Measurements from ENCODE around the gene HRH3.

Gene HRH3

DNA sequence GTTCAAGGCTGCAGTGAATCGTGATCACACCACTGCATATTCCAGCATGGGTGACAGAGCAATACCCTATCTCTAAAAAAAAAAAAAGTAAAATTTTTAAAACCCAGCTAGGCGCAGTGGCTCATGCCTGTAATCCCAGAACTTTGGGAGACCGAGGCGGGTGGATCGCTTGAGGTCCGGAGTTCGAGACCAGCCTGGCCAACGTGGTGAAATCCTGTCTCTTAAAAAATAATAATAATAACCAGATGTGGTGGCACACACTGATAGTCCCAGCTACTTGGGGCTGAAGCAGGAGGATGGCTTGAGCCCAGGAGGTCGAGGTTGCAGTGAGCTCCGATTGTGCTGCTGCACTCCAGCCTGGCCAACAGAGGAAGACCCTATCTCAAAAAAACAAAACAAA is 23.8 kb downstream of the HRH3 start:
- no peaks in the 10 kb centered on the region for H3K9me3 ChIP-seq (ENCODE audit: low read length)

GRCh38 chr20:62195736-62196135 is 24.3 kb downstream of the HRH3 start:
- no peak for TF ChIP-seq CTCF (IDR thresholded peaks at IDR 0.05; ENCODE audit: low read length)
- no peak for TF ChIP-seq EZH2 (IDR thresholded peaks at IDR 0.05; ENCODE audit: borderline replicate concordance, low read length)
- Histone ChIP-seq H3K9me2 (ENCODE audit: low read depth, low read length) (no peaks in the 10 kb centered on the region), H3K27ac (ENCODE audit: low read depth, low read length, poor library complexity, severe bottlenecking) (no peak overlapping the region), H3K27me3 (ENCODE audit: insufficient read depth, low read length) (no peaks in the 10 kb centered on the region), H3K79me2 (ENCODE audit: insufficient read depth, low read length) (no peaks in the 10 kb centered on the region), H3K9ac (ENCODE audit: low read length) (no peak overlapping the region), H3K4me2 (ENCODE audit: low read length) (no peak overlapping the region), H3K9me3 (ENCODE audit: low read length) (no peaks in the 10 kb centered on the region), H3K4me1 (ENCODE audit: insufficient read depth, low read length, severe bottlenecking) (peaks cover 43% of the 10 kb centered on the region), H2AFZ (ENCODE audit: low read length) (no peak overlapping the region), H4K20me1 (ENCODE audit: insufficient read depth, low read length) (no peaks in the 10 kb centered on the region), H3K4me3 (ENCODE audit: low read depth, low read length, poor library complexity, severe bottlenecking) (no peak overlapping the region), H3K36me3 (ENCODE audit: insufficient read depth, low read length) (peaks cover 45% of the 10 kb centered on the region), H3F3A (ENCODE audit: insufficient read depth, low read length) (no peaks in the 10 kb centered on the region)

More for the DNA sequence above, 23.8 kb downstream of the HRH3 start:
- H3K79me2 ChIP-seq (ENCODE audit: insufficient read depth, low read length): no peaks in the 10 kb centered on the region
- peaks cover 50% of the 10 kb centered on the region for H3K36me3 ChIP-seq (ENCODE audit: insufficient read depth, low read length)
- no peak overlapping the region for H3K4me3 ChIP-seq (ENCODE audit: low read depth, low read length, poor library complexity, severe bottlenecking)
- H4K20me1 ChIP-seq (ENCODE audit: insufficient read depth, low read length): no peaks in the 10 kb centered on the region
- H3K4me1 ChIP-seq (ENCODE audit: insufficient read depth, low read length, severe bottlenecking): peaks cover 47% of the 10 kb centered on the region
- H3K27ac ChIP-seq (ENCODE audit: low read depth, low read length, poor library complexity, severe bottlenecking): no peak overlapping the region
- no peaks in the 10 kb centered on the region for H3K9me2 ChIP-seq (ENCODE audit: low read depth, low read length)
- no peak for TF ChIP-seq EZH2 (IDR thresholded peaks at IDR 0.05; ENCODE audit: borderline replicate concordance, low read length)
- TF ChIP-seq CTCF (IDR thresholded peaks at IDR 0.05; ENCODE audit: low read length): no peak
- H3F3A ChIP-seq (ENCODE audit: insufficient read depth, low read length): no peaks in the 10 kb centered on the region
- no peaks in the 10 kb centered on the region for H3K27me3 ChIP-seq (ENCODE audit: insufficient read depth, low read length)
- no peak overlapping the region for H3K9ac ChIP-seq (ENCODE audit: low read length)
- H2AFZ ChIP-seq (ENCODE audit: low read length): no peak overlapping the region
- H3K4me2 ChIP-seq (ENCODE audit: low read length): no peak overlapping the region

- peaks cover 38% of the 10 kb centered on the region for H3K36me3 ChIP-seq (ENCODE audit: insufficient read depth, low read length)
- no peaks in the 10 kb centered on the region for H3K9me2 ChIP-seq (ENCODE audit: low read depth, low read length)
- H3K79me2 ChIP-seq (ENCODE audit: insufficient read depth, low read length): no peaks in the 10 kb centered on the region
- H3F3A ChIP-seq (ENCODE audit: insufficient read depth, low read length): no peaks in the 10 kb centered on the region
- H2AFZ ChIP-seq (ENCODE audit: low read length): no peak overlapping the region
- H3K9ac ChIP-seq (ENCODE audit: low read length): no peak overlapping the region; the same call in 1 of the 2 replicates
- H3K27ac ChIP-seq (ENCODE audit: low read depth, low read length, poor library complexity, severe bottlenecking): peak overlapping the region; percentile 54
- H3K9me3 ChIP-seq (ENCODE audit: low read length): no peaks in the 10 kb centered on the region
- no peaks in the 10 kb centered on the region for H3K27me3 ChIP-seq (ENCODE audit: insufficient read depth, low read length)
- H4K20me1 ChIP-seq (ENCODE audit: insufficient read depth, low read length): no peaks in the 10 kb centered on the region
- H3K4me1 ChIP-seq (ENCODE audit: insufficient read depth, low read length, severe bottlenecking): peaks cover 40% of the 10 kb centered on the region
- no peak overlapping the region for H3K4me3 ChIP-seq (ENCODE audit: low read depth, low read length, poor library complexity, severe bottlenecking)
- H3K4me2 ChIP-seq (ENCODE audit: low read length): peak overlapping the region; percentile 37; the same call in 1 of the 2 replicates
- TF ChIP-seq CTCF (IDR thresholded peaks at IDR 0.05; ENCODE audit: low read length): no peak
- no peak for TF ChIP-seq EZH2 (IDR thresholded peaks at IDR 0.05; ENCODE audit: borderline replicate concordance, low read length)
These were observed 25.0 kb downstream of the HRH3 start for GRCh38 chr20:62195075-62195405.

Data from OCI-LY1 (cell line).